Omental fat pad (tissue), 4 donors: Measurements from ENCODE around the gene GNG13. TPM values are rescaled to one million over a fixed set of nuclear protein-coding genes. Genes with fewer than 3 reads are reported as not detected.
"Not testable (repeated sequence)": the region's sequence is repeated elsewhere in the genome, so short reads cannot be mapped to it uniquely, and the experiment has no call there.

ENCODE experiments used
- ATAC-seq: fragments of 150-250 bp; one replicate; pipeline ENCODE4 v1.9.1; 2016; ENCODE audit warnings: mild to moderate bottlenecking, moderate library complexity; ENCODE audit not compliant: low FRiP score
- DNase-seq: peaks from one replicate; pipeline ENCODE4 v3.0.0-alpha.2; 2019; ENCODE audit warnings: low spot score
- CTCF ChIP-seq, 3 donors: fragments of 450-650 bp; IDR thresholded peaks; one replicate each; pipeline ENCODE4 v1.5.1; 2016 to 2017; ENCODE audit warnings: antibody characterized with exemption in 3 of 3, mild to moderate bottlenecking in 3 of 3, moderate library complexity in 2 of 3
- total RNA-seq, 4 donors: library from RNA; depleted of rRNA; stranded (reverse); fragments of >200 nt; gene quantifications; one replicate each; pipeline ENCODE4 v1.1.0, GENCODE V29; 2016

The GNG13 gene
- total RNA-seq, 4 donors from 2014 or later = not detected

GRCh38 chr16:776824-777223 is 23.7 kb downstream of the GNG13 start:
- no peak for ATAC-seq
- TF ChIP-seq CTCF (IDR thresholded peaks at IDR 0.05) = no peak
- DNase-seq = no peak

- not testable (repeated sequence) for ATAC-seq, DNase-seq
These were observed 24.2 kb downstream of the GNG13 start for GRCh38 chr16:776298-776697.

GRCh38 chr16:775236-775796 is 25.2 kb downstream of the GNG13 start:
- TF ChIP-seq CTCF (IDR thresholded peaks at IDR 0.05) = no peak
- DNase-seq (no peak), ATAC-seq (peak; percentile 13)

- TF ChIP-seq CTCF (IDR thresholded peaks at IDR 0.05) = no peak
- ATAC-seq = no peak
- no peak for DNase-seq
These were observed 26.2 kb downstream of the GNG13 start for GRCh38 chr16:774086-775001.

- DNase-seq = no peak
- ATAC-seq = no peak
- no peak for TF ChIP-seq CTCF (IDR thresholded peaks at IDR 0.05)
These were observed 27.6 kb downstream of the GNG13 start for GRCh38 chr16:772959-773358.

GRCh38 chr16:770411-770810 is 30.1 kb downstream of the GNG13 start:
- no peak for TF ChIP-seq CTCF (IDR thresholded peaks at IDR 0.05)
- ATAC-seq (no peak), DNase-seq (no peak)

- TF ChIP-seq CTCF (IDR thresholded peaks at IDR 0.05) = no peak
- ATAC-seq = peak; percentile 16
- DNase-seq = no peak
These were observed 30.6 kb downstream of the GNG13 start for GRCh38 chr16:769934-770333.
